PC-9 (cell line): ENCODE measurements around the gene PPP4R3A. TPM values are rescaled to one million over a fixed set of nuclear protein-coding genes. Genes with fewer than 3 reads are reported as not detected.

Experiments used
- BruUV-seq: library from RNA; stranded (reverse); fragments of 400-500 nt; replicated peaks from 2 replicates; lab custom pipeline; 2021; lab: Mats Ljungman, UMichigan
- CTCF ChIA-PET: fragments of 300-600 bp; sonication (Branson Sonifier 250); formaldehyde crosslinking; loops from one replicate; lab custom pipeline; 2022; ENCODE audit warnings: antibody characterized with exemption; lab: Charles Lee
- POLR2A ChIA-PET: fragments of 300-600 bp; sonication (Branson Sonifier 250); formaldehyde crosslinking; loops from one replicate; lab custom pipeline; 2022; ENCODE audit warnings: antibody characterized with exemption; ENCODE audit not compliant: unreplicated experiment; lab: Charles Lee
- DNase-seq, 2 experiments: peaks; one replicate each; pipeline versions ENCODE4 v3.0.0 to v3.0.0-alpha.2; 2015 to 2022; ENCODE audit warnings: mixed read lengths in 1 of 2
- H2AFZ ChIP-seq: fragments of 200-600 bp; sonication (generic); 2 replicates; pipeline ENCODE4 v1.8.1; 2017; ENCODE audit warnings: antibody characterized with exemption
- H3F3A ChIP-seq: fragments of 200-600 bp; sonication (generic); 2 replicates; pipeline ENCODE4 v1.8.1; 2017; ENCODE audit warnings: antibody characterized with exemption, mild to moderate bottlenecking, low read depth; ENCODE audit not compliant: insufficient read depth
- H3K27ac ChIP-seq: fragments of 200-600 bp; sonication (generic); 2 replicates; pipeline ENCODE4 v1.6.1; 2016; ENCODE audit warnings: mixed run types
- H3K27me3 ChIP-seq: fragments of 200-600 bp; sonication (generic); 2 replicates; pipeline ENCODE4 v1.6.1; 2016; ENCODE audit warnings: low read depth, mixed run types; ENCODE audit not compliant: insufficient read depth
- H3K36me3 ChIP-seq: fragments of 200-600 bp; sonication (generic); 2 replicates; pipeline ENCODE4 v1.6.1; 2016; ENCODE audit warnings: low read depth, mixed run types
- H3K4me1 ChIP-seq: fragments of 200-600 bp; sonication (generic); replicated peaks from 2 replicates; pipeline ENCODE4 v1.6.1; 2016; ENCODE audit warnings: mixed run types; ENCODE audit not compliant: insufficient read depth
- H3K4me2 ChIP-seq: fragments of 200-600 bp; sonication (generic); 2 replicates; pipeline ENCODE4 v1.6.1; 2017; ENCODE audit warnings: mixed run types
- H3K4me3 ChIP-seq: fragments of 200-600 bp; sonication (generic); 2 replicates; pipeline ENCODE4 v1.6.1; 2016; ENCODE audit warnings: mixed run types
- H3K79me2 ChIP-seq: fragments of 200-600 bp; sonication (generic); 2 replicates; pipeline ENCODE4 v1.6.1; 2017; ENCODE audit warnings: low read depth, mixed run types
- H3K9me2 ChIP-seq: fragments of 200-600 bp; sonication (generic); 2 replicates; pipeline ENCODE4 v1.8.1; 2017; ENCODE audit warnings: mild to moderate bottlenecking; ENCODE audit not compliant: insufficient read depth
- H3K9me3 ChIP-seq: fragments of 200-600 bp; sonication (generic); 2 replicates; pipeline ENCODE4 v1.8.1; 2016; ENCODE audit warnings: low read depth; ENCODE audit not compliant: insufficient read depth
- H4K20me1 ChIP-seq: fragments of 200-600 bp; sonication (generic); 2 replicates; pipeline ENCODE4 v1.8.1; 2017; ENCODE audit not compliant: insufficient read depth
- EZH2 ChIP-seq: fragments of 200-600 bp; sonication (generic); IDR thresholded peaks from 2 replicates; pipeline ENCODE4 v1.8.0; 2017; ENCODE audit warnings: antibody characterized with exemption, low read depth
- intact Hi-C: fragments of 100-400 bp; cut with micrococcal nuclease; formaldehyde crosslinking; loops from one replicate; pipeline ENCODE4 v1.10.0; 2022; ENCODE audit not compliant: unreplicated experiment
- total RNA-seq: library from RNA; stranded (reverse); gene quantifications from 2 replicates; pipeline ENCODE4 v1.2.3, GENCODE V29; 2021
- TF ChIP-seq, protein P1 (sequence below): fragments of 200-600 bp; sonication (generic); conservative IDR thresholded peaks from 2 replicates; pipeline ENCODE4 v1.6.1; 2017; ENCODE audit warnings: mixed run types, antibody characterized with exemption, mild to moderate bottlenecking, moderate library complexity

PPP4R3A gene
- total RNA-seq, 1 experiment from 2014 or later, result 14.8 TPM

DNA sequence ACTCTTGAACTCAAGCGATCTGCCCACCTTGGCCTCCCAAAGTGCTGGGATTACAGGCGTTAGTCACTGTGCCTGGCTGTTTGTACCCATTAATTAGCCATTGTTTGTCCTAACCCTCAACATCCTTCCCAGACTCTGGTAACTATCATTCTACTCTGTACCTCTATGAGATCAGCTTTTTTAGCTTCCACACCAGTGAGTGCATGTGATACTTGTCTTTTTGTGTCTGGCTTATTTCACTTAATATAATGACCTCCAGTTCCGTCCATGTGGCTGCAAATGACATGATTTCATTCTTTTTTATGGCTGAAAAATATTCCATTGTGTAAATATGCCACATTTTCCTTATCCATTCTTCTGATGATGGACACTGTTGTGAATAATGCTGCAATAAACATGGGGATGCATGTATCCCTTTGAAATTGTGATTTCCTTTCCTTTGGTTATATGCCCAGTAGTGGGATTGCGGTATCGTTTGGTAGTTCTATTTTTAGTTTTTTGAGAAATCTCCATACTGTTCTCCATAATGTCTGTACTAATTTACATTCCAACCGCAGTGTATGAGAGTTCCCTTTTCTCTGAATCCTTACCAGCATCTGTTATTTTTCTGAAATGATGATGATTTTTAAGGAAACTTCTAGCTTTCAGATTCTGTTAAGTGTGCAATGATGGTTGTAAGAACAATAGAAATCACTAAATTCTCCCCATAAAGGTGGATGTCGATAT is 6.7 kb upstream of the PPP4R3A start:
- CTCF ChIA-PET, result no interaction called here
- no TSS peak for BruUV-seq
- no peak overlapping the region for H2AFZ ChIP-seq

DNA sequence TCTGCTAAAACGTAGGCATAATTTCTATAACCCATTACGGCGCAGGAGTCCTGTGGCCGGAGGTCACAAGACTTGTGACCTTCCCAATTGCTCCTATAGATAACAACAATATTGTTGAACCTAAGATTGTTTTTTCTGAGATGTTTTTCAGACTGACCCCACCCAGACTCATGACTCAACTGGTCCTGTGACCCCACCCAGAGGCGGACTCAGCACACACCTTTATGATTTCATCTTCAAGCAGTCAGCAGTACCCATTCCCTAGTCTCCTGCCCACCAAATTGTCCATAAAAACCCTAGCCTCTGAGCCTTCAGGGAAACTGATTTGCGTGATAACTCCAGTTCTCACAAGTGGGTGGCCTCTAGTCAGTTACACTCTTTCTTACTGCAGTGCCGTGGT is 5.9 kb upstream of the PPP4R3A start:
- Histone ChIP-seq H4K20me1 (no peaks in the 10 kb centered on the region), H3K4me2 (no peak overlapping the region), H3K27me3 (no peaks in the 10 kb centered on the region), H3K4me1 (peaks cover 5% of the 10 kb centered on the region; the same call in 1 of the 2 replicates), H3K36me3 (no peaks in the 10 kb centered on the region), H3K9me2 (no peaks in the 10 kb centered on the region), H2AFZ (no peak overlapping the region), H3K9me3 (no peaks in the 10 kb centered on the region), H3F3A (no peaks in the 10 kb centered on the region), H3K79me2 (no peaks in the 10 kb centered on the region), H3K4me3 (no peak overlapping the region), H3K27ac (no peak overlapping the region)
- TF ChIP-seq, protein P1, sequence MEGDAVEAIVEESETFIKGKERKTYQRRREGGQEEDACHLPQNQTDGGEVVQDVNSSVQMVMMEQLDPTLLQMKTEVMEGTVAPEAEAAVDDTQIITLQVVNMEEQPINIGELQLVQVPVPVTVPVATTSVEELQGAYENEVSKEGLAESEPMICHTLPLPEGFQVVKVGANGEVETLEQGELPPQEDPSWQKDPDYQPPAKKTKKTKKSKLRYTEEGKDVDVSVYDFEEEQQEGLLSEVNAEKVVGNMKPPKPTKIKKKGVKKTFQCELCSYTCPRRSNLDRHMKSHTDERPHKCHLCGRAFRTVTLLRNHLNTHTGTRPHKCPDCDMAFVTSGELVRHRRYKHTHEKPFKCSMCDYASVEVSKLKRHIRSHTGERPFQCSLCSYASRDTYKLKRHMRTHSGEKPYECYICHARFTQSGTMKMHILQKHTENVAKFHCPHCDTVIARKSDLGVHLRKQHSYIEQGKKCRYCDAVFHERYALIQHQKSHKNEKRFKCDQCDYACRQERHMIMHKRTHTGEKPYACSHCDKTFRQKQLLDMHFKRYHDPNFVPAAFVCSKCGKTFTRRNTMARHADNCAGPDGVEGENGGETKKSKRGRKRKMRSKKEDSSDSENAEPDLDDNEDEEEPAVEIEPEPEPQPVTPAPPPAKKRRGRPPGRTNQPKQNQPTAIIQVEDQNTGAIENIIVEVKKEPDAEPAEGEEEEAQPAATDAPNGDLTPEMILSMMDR, result no peak
- TF ChIP-seq EZH2, result no peak
- intact Hi-C loops, result no loop called here
- CTCF ChIA-PET, result no interaction called here
- no TSS peak for BruUV-seq
- POLR2A ChIA-PET, result no interaction called here
- no peak for DNase-seq

More for the DNA sequence above, 6.7 kb upstream of the PPP4R3A start:
- no peak overlapping the region for H3K4me3 ChIP-seq
- H3K4me1 ChIP-seq, result no peaks in the 10 kb centered on the region
- H3K36me3 ChIP-seq, result no peaks in the 10 kb centered on the region
- no peaks in the 10 kb centered on the region for H3F3A ChIP-seq
- no peaks in the 10 kb centered on the region for H4K20me1 ChIP-seq
- no peak for DNase-seq
- no peak overlapping the region for H3K4me2 ChIP-seq
- no peaks in the 10 kb centered on the region for H3K27me3 ChIP-seq
- TF ChIP-seq EZH2, result no peak
- TF ChIP-seq, protein P1, result no peak
- H3K79me2 ChIP-seq, result no peaks in the 10 kb centered on the region
- intact Hi-C loops, result no loop called here
- no peaks in the 10 kb centered on the region for H3K9me3 ChIP-seq
- no peak overlapping the region for H3K27ac ChIP-seq
- POLR2A ChIA-PET, result no interaction called here
- no peaks in the 10 kb centered on the region for H3K9me2 ChIP-seq

- TF ChIP-seq EZH2, result no peak
- TF ChIP-seq, protein P1, result no peak
- Histone ChIP-seq H3K9me2 (no peaks in the 10 kb centered on the region), H3K4me1 (peaks cover 11% of the 10 kb centered on the region; the same call in 1 of the 2 replicates), H3F3A (peaks cover 4% of the 10 kb centered on the region; the same call in 1 of the 2 replicates), H3K79me2 (peaks cover 32% of the 10 kb centered on the region), H3K9me3 (no peaks in the 10 kb centered on the region), H2AFZ (peak overlapping the region; percentile 87), H4K20me1 (peaks cover 23% of the 10 kb centered on the region), H3K4me3 (peak overlapping the region; percentile 92), H3K4me2 (peak overlapping the region; percentile 79), H3K36me3 (0 out of 2 replicates have a peak, but pooled peaks cover 3% of the 10 kb centered on the region), H3K27ac (peak overlapping the region; percentile 95), H3K27me3 (no peaks in the 10 kb centered on the region)
- POLR2A ChIA-PET, result no interaction called here
- no TSS peak for BruUV-seq
- DNase-seq, result no peak
- CTCF ChIA-PET, result no interaction called here
- intact Hi-C loops, result no loop called here
These were observed 903 bp upstream of the PPP4R3A start for GRCh38 chr14:91511043-91511383.
